Transverse colon (tissue), 4 donors: ENCODE data around the gene SUB1. TPM values are rescaled to one million over a fixed set of nuclear protein-coding genes. Genes with fewer than 3 reads are reported as not detected.

ENCODE experiments used
- DNase-seq: peaks from one replicate; pipeline ENCODE4 v3.0.0-alpha.2; 2019
- H3K27ac ChIP-seq, 4 donors: fragments of 200-600 bp; sonication (generic); 2 replicates each; pipeline ENCODE4 v1.5.1; 2016 to 2018; ENCODE audit warnings: inconsistent platforms in 4 of 4
- H3K27me3 ChIP-seq: fragments of 200-600 bp; sonication (generic); 2 replicates; pipeline ENCODE4 v1.5.1; 2017; ENCODE audit warnings: inconsistent platforms
- H3K36me3 ChIP-seq, 4 donors: fragments of 200-600 bp; sonication (generic); 2 replicates each; pipeline ENCODE4 v1.5.1; 2017 to 2019; ENCODE audit warnings: inconsistent platforms in 4 of 4
- H3K4me1 ChIP-seq, 4 donors: fragments of 200-600 bp; sonication (generic); 2 replicates each; pipeline ENCODE4 v1.5.1; 2017 to 2020; ENCODE audit warnings: inconsistent platforms in 4 of 4
- H3K4me3 ChIP-seq, 4 donors: fragments of 200-600 bp; sonication (generic); 1 replicate in 1 of 4; 2 replicates in 3 of 4; pipeline versions ENCODE4 v1.5.1 to v1.6.1; 2017 to 2019; ENCODE audit warnings: inconsistent platforms in 4 of 4
- H3K9me3 ChIP-seq, 2 donors: fragments of 200-600 bp; sonication (generic); 2 replicates each; pipeline ENCODE4 v1.5.1; 2017 to 2019; ENCODE audit warnings: inconsistent platforms in 2 of 2
- CTCF ChIP-seq, 5 experiments: fragments of 200-600 bp in 3 of 5; fragments of 450-650 bp in 2 of 5; sonication (generic) in 3 of 5; IDR thresholded peaks; 1 replicate in 2 of 5; 2 replicates in 3 of 5; pipeline ENCODE4 v1.5.1; 2016 to 2017; ENCODE audit warnings: antibody characterized with exemption in 5 of 5, inconsistent platforms in 3 of 5, mild to moderate bottlenecking in 2 of 5, moderate library complexity in 1 of 5
- EP300 ChIP-seq: sonication (generic); formaldehyde crosslinking; IDR thresholded peaks from one replicate; pipeline ENCODE4 v1.6.1; 2017; ENCODE audit warnings: antibody characterized with exemption, low read depth
- POLR2A ChIP-seq: fragments of 450-650 bp; IDR thresholded peaks from one replicate; pipeline ENCODE4 v1.6.1; 2016; ENCODE audit warnings: antibody characterized with exemption, mild to moderate bottlenecking, moderate library complexity
- POLR2AphosphoS5 ChIP-seq, 3 donors: sonication (generic); formaldehyde crosslinking; IDR thresholded peaks; one replicate each; pipeline ENCODE4 v1.6.1; 2016; ENCODE audit warnings: antibody characterized with exemption in 3 of 3
- WGBS, 2 donors: methylation state at CpG; one replicate each; pipeline ENCODE4 v1.1.5; 2018; ENCODE audit warnings: low coverage in 1 of 2; 5-methylcytosine and 5-hydroxymethylcytosine counted together
- in situ Hi-C, 4 donors: fragments of 200-750 bp; cut with MboI; loops; one replicate each; pipeline versions ENCODE4 v1.15.0 to v1.15.1; 2017; ENCODE audit warnings: low sequenced_read_pairs in 3 of 4, low pct_ligation_motif_present in 1 of 4, low pct_unique_long_range_greater_than_20kb in 1 of 4
- intact Hi-C: fragments of 100-400 bp; cut with DNase I; formaldehyde crosslinking; loops from one replicate; pipeline ENCODE4 v1.15.1; 2023; ENCODE audit warnings: low total_unique reads
- total RNA-seq, 4 donors: library from RNA; depleted of rRNA; stranded (reverse); fragments of >200 nt; gene quantifications; one replicate each; pipeline ENCODE4 v1.1.0, GENCODE V29; 2016

SUB1 gene
- total RNA-seq, 4 donors from 2014 or later, result 30.3 to 126 (median 78.8) TPM

DNA sequence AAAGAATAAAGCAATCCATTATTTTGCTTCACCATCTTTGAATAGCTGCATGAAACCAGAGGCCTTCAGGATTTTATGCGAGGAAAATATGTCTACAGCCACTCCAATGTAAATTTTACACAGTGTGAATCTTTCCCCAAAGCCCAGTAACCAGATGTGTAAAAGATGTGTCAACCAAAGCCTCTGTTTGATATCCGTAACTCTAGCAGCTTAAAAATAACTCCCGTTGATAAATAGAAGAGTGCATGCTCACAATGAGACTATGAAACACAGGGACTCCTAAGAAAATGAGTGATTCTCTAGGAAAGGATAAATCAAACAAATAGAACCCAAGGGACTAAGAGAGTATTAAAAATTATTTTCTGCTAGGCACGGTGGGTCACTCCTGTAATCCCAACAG, 65.7 kb downstream of the SUB1 start:
- 72 to 77% methylated on average over 4 of the region's 4 CpGs for WGBS, 2 donors
- Histone ChIP-seq H3K27me3 (no peaks in the 10 kb centered on the region), H3K4me1 (no peaks in the 10 kb centered on the region), H3K36me3 (no peaks in the 10 kb centered on the region), H3K9me3 (no peaks in the 10 kb centered on the region), H3K4me3 (no peak overlapping the region), H3K27ac (no peak overlapping the region)
- in situ Hi-C loops (no loop called here), intact Hi-C loops (no loop called here)
- no peak for DNase-seq
- TF ChIP-seq POLR2A (no peak), CTCF (IDR thresholded peaks at IDR 0.05) (no peak), POLR2AphosphoS5 (IDR thresholded peaks at IDR 0.05) (no peak), EP300 (no peak)

GRCh38 chr5:32651638-32652037, 66.3 kb downstream of the SUB1 start:
- Histone ChIP-seq H3K27me3 (no peaks in the 10 kb centered on the region), H3K4me1 (no peaks in the 10 kb centered on the region), H3K36me3 (no peaks in the 10 kb centered on the region), H3K9me3 (no peaks in the 10 kb centered on the region), H3K4me3 (no peak overlapping the region), H3K27ac (no peak overlapping the region)
- DNase-seq, result no peak
- TF ChIP-seq EP300, result no peak
- no peak for TF ChIP-seq CTCF (IDR thresholded peaks at IDR 0.05)
- no peak for TF ChIP-seq POLR2A
- TF ChIP-seq POLR2AphosphoS5 (IDR thresholded peaks at IDR 0.05), result no peak
- intact Hi-C loops (no loop called here), in situ Hi-C loops (no loop called here)
- WGBS, 2 donors, result 74 to 79% methylated on average over 4 to 5 of the region's 5 CpGs

Other genes with a start within 250 kb of the SUB1 start
- gene ZFR, start 140.8 kb upstream of the SUB1 start, total RNA-seq, result 10 to 100 TPM; 35.6 to 64.1 (median 57.4) TPM
- 10 to 100 TPM in 1 of 4 donors, 1 to 10 TPM in 2, under 1 TPM in 1; 0.60 to 19.8 (median 3.8) TPM for gene NPR3, start 125.8 kb downstream of the SUB1 start, total RNA-seq